ENCODE data around the gene TMEM120B.

DNA sequence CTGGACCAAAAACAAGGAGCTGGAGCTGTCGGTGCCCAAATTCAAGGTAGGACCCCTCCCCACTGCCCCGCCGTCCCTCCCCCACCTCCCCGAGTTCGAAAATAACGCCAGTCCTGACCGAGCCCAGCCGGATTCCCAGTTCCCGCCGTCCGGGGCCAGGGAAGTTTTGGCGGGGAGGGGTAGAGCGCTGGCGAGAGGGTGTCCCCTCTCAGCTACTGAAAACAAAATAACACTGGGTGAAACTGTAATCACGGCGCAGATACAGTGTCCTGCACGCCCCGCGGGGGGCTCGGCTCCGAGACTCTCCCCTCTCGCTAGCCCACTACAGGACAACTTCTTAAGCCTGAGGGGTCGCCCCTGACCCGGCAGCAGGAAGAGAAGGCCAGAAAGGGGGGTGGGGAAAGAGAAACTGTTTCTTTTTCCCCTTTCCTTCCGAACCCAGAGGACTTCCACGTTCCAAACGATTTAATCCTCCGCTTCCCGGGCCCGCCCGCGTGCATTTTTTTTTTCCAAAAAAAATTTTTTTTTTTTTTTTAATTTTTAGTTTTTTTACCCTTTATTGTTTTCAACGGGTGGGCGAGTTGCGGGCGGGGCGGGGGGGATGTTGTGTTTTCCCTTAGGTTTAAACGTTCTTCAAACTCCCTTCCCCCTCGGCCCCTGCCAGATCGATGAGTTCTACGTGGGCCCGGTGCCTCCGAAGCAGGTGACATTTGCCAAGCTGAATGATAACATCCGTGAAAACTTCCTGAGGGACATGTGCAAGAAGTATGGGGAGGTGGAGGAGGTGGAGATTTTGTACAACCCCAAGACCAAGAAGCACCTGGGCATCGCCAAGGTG lies 92.8 kb downstream of the TMEM120B start:
- TF ChIP-seq, protein P1, sequence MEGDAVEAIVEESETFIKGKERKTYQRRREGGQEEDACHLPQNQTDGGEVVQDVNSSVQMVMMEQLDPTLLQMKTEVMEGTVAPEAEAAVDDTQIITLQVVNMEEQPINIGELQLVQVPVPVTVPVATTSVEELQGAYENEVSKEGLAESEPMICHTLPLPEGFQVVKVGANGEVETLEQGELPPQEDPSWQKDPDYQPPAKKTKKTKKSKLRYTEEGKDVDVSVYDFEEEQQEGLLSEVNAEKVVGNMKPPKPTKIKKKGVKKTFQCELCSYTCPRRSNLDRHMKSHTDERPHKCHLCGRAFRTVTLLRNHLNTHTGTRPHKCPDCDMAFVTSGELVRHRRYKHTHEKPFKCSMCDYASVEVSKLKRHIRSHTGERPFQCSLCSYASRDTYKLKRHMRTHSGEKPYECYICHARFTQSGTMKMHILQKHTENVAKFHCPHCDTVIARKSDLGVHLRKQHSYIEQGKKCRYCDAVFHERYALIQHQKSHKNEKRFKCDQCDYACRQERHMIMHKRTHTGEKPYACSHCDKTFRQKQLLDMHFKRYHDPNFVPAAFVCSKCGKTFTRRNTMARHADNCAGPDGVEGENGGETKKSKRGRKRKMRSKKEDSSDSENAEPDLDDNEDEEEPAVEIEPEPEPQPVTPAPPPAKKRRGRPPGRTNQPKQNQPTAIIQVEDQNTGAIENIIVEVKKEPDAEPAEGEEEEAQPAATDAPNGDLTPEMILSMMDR (IDR thresholded peaks at IDR 0.05), result no peak
- TF ChIP-seq POLR2A (IDR thresholded peaks at IDR 0.05) (no peak), POLR2AphosphoS5 (IDR thresholded peaks at IDR 0.05) (no peak)

Data from suprapubic skin (tissue), 4 donors.